ENCODE results near the gene AQP10. TPM values are rescaled to one million over a fixed set of nuclear protein-coding genes. Genes with fewer than 3 reads are reported as not detected.

The AQP10 gene
- total RNA-seq, 2 experiments from 2014 or later, result not detected

DNA sequence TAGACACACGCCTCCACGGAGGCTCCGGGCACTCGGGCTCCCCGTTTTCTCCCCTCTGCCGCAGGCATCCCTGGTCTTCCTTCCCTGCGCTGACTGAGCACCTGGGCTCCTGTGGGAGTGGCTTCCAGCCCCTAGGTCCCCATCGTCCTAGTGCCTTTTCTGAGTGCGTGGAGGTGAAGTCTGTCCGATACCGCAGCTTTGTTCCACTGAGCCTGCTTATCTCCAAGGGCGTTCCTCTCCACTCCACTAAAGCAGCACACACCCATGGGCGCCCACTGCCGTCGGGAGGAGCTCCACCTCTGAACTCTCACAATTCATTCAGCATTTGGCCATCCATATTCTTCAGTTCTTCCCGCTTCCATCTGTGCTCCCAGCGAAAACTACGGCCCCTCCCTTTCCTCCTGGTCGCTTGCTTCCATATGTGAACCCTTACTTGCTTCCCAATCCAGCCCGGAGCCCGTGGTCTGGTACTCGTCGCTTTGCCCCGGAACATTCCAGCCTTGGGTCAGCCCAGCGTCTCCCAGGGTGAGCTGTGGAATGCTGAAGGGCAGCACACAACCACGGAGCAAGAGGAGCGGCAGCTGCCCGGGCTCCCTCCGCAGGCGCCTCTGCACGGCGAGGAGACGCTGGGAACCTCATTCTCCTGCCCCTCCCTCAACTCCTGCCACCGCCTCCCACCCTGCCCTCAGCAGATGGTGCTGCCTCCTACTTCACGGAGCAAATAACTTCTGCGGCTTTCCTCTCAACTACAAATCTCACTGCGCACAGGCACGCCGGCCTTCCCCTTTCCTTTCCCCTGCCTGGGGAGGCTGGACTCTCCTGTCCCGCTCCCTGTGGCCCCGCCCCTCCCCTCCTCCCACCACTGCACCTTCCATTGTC, 31.9 kb downstream of the AQP10 start:
- H3K9me2 ChIP-seq (ENCODE audit: insufficient read depth, low read length), result no peaks in the 10 kb centered on the region
- intact Hi-C loops (cut with micrococcal nuclease; ENCODE audit: unreplicated experiment), result no loop called here
- ChIA-PET POLR2A (no interaction called here), CTCF (ENCODE audit: unreplicated experiment) (no interaction called here)
- no peaks in the 10 kb centered on the region for H3K36me3 ChIP-seq (ENCODE audit: insufficient read depth, low read length)
- H3K27ac ChIP-seq (ENCODE audit: low read depth, low read length, poor library complexity, severe bottlenecking), result no peak overlapping the region
- TF ChIP-seq, protein P1, sequence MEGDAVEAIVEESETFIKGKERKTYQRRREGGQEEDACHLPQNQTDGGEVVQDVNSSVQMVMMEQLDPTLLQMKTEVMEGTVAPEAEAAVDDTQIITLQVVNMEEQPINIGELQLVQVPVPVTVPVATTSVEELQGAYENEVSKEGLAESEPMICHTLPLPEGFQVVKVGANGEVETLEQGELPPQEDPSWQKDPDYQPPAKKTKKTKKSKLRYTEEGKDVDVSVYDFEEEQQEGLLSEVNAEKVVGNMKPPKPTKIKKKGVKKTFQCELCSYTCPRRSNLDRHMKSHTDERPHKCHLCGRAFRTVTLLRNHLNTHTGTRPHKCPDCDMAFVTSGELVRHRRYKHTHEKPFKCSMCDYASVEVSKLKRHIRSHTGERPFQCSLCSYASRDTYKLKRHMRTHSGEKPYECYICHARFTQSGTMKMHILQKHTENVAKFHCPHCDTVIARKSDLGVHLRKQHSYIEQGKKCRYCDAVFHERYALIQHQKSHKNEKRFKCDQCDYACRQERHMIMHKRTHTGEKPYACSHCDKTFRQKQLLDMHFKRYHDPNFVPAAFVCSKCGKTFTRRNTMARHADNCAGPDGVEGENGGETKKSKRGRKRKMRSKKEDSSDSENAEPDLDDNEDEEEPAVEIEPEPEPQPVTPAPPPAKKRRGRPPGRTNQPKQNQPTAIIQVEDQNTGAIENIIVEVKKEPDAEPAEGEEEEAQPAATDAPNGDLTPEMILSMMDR (conservative IDR thresholded peaks at IDR 0.05; ENCODE audit: low read length), result no peak
- TF ChIP-seq EZH2phosphoT487 (IDR thresholded peaks at IDR 0.05; ENCODE audit: borderline replicate concordance, low read depth, low read length), result no peak
- H2AFZ ChIP-seq (ENCODE audit: low read length), result no peak overlapping the region
- no TSS peak for BruUV-seq (replicated peaks)
- no peaks in the 10 kb centered on the region for H3K79me2 ChIP-seq (ENCODE audit: insufficient read depth, low read depth, low read length)
- DNase-seq (ENCODE audit: low spot score), result no peak
- no peaks in the 10 kb centered on the region for H4K20me1 ChIP-seq (ENCODE audit: insufficient read depth, low read length)
- H3K4me3 ChIP-seq (ENCODE audit: low read depth, low read length, poor library complexity, severe bottlenecking), result no peak overlapping the region
- H3K9me3 ChIP-seq (ENCODE audit: low read length), result no peaks in the 10 kb centered on the region
- H3K4me1 ChIP-seq (ENCODE audit: insufficient read depth, low read length, poor library complexity, severe bottlenecking), result no peaks in the 10 kb centered on the region
- H3K4me2 ChIP-seq (ENCODE audit: low read length), result no peak overlapping the region

DNA sequence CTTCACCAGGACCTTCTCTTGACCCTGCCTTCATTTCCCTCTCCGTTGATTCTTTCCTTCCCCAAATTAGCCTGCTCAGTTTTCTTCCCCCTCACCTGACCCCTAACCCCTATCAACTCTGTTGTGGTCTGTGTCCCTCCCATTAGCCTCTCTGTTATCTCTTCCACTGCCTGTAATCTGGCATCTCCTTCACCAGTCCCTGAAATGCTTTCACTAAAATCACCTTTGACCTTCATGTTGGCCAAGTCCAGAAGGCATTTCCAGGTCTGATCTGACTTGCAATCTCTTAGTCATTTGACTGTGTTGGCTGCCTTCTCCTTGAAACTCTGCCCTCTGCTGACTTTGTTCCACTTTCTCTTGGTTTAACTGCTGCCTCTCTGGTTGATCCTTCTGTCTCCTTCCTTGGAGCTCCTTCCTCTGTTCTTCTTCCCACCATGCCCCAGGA, 32.6 kb downstream of the AQP10 start:
- ChIA-PET CTCF (ENCODE audit: unreplicated experiment) (no interaction called here), POLR2A (no interaction called here)
- Histone ChIP-seq H3K79me2 (ENCODE audit: insufficient read depth, low read depth, low read length) (no peaks in the 10 kb centered on the region), H4K20me1 (ENCODE audit: insufficient read depth, low read length) (no peaks in the 10 kb centered on the region), H2AFZ (ENCODE audit: low read length) (no peak overlapping the region), H3K9me3 (ENCODE audit: low read length) (no peaks in the 10 kb centered on the region), H3K4me3 (ENCODE audit: low read depth, low read length, poor library complexity, severe bottlenecking) (no peak overlapping the region), H3K27ac (ENCODE audit: low read depth, low read length, poor library complexity, severe bottlenecking) (no peak overlapping the region), H3K4me1 (ENCODE audit: insufficient read depth, low read length, poor library complexity, severe bottlenecking) (no peaks in the 10 kb centered on the region), H3K9me2 (ENCODE audit: insufficient read depth, low read length) (no peaks in the 10 kb centered on the region), H3K4me2 (ENCODE audit: low read length) (no peak overlapping the region), H3K36me3 (ENCODE audit: insufficient read depth, low read length) (no peaks in the 10 kb centered on the region)
- TF ChIP-seq, protein P1 (conservative IDR thresholded peaks at IDR 0.05; ENCODE audit: low read length), result peak; percentile 63
- TF ChIP-seq EZH2phosphoT487 (IDR thresholded peaks at IDR 0.05; ENCODE audit: borderline replicate concordance, low read depth, low read length), result no peak
- no TSS peak for BruUV-seq (replicated peaks)
- intact Hi-C loops (cut with micrococcal nuclease; ENCODE audit: unreplicated experiment), result no loop called here
- peak; percentile 12 for DNase-seq (ENCODE audit: low spot score)

DNA sequence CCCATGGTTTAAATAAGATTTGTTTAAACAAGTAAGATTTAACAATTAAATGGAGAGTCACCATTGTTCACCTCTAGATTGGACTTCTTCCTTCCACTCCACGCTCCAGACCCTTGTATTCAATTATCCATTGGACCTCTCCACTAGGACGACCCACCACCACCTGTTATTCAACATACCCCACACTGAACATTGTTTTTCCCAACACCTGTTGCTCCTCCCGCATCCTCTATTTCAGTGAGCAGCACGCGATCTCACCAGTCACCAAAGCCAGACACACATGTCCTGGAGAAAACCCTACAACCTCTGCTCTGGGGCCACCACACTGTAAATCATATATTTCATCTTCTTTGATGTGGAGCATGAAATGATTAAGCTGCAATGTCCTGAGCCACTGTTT, 33.1 kb downstream of the AQP10 start:
- no peak overlapping the region for H2AFZ ChIP-seq (ENCODE audit: low read length)
- no peaks in the 10 kb centered on the region for H3K36me3 ChIP-seq (ENCODE audit: insufficient read depth, low read length)
- H3K4me2 ChIP-seq (ENCODE audit: low read length), result no peak overlapping the region
- ChIA-PET POLR2A (no interaction called here), CTCF (ENCODE audit: unreplicated experiment) (no interaction called here)
- TF ChIP-seq EZH2phosphoT487 (IDR thresholded peaks at IDR 0.05; ENCODE audit: borderline replicate concordance, low read depth, low read length), result no peak
- TF ChIP-seq, protein P1 (conservative IDR thresholded peaks at IDR 0.05; ENCODE audit: low read length), result 0 out of 2 replicates have a peak, but pooled peaks have one; percentile 4
- no peaks in the 10 kb centered on the region for H3K4me1 ChIP-seq (ENCODE audit: insufficient read depth, low read length, poor library complexity, severe bottlenecking)
- no peaks in the 10 kb centered on the region for H4K20me1 ChIP-seq (ENCODE audit: insufficient read depth, low read length)
- no peak overlapping the region for H3K27ac ChIP-seq (ENCODE audit: low read depth, low read length, poor library complexity, severe bottlenecking)
- H3K79me2 ChIP-seq (ENCODE audit: insufficient read depth, low read depth, low read length), result no peaks in the 10 kb centered on the region
- BruUV-seq (replicated peaks), result no TSS peak
- intact Hi-C loops (cut with micrococcal nuclease; ENCODE audit: unreplicated experiment), result no loop called here
- H3K9me2 ChIP-seq (ENCODE audit: insufficient read depth, low read length), result no peaks in the 10 kb centered on the region
- DNase-seq (ENCODE audit: low spot score), result no peak
- no peaks in the 10 kb centered on the region for H3K9me3 ChIP-seq (ENCODE audit: low read length)
- no peak overlapping the region for H3K4me3 ChIP-seq (ENCODE audit: low read depth, low read length, poor library complexity, severe bottlenecking)
